NCI-H1092 treated with DMSO at 0.1 percent for 48 hours (cell line): Measurements from ENCODE around the gene PFKM.

Source experiments
- DNase-seq: peaks from one replicate; lab custom pipeline; 2025; lab: John Stamatoyannopoulos, UW

Gene PFKM

GRCh38 chr12:48157018-48157888 is 38.1 kb downstream of the PFKM start, which contains the start of gene ASB8:
Gene ASB8, minus strand, starts transcription at chr12:48157515. Its CDS starts 4,019 bp downstream, at chr12:48153496.
- DNase-seq: peak; percentile 100

DNA sequence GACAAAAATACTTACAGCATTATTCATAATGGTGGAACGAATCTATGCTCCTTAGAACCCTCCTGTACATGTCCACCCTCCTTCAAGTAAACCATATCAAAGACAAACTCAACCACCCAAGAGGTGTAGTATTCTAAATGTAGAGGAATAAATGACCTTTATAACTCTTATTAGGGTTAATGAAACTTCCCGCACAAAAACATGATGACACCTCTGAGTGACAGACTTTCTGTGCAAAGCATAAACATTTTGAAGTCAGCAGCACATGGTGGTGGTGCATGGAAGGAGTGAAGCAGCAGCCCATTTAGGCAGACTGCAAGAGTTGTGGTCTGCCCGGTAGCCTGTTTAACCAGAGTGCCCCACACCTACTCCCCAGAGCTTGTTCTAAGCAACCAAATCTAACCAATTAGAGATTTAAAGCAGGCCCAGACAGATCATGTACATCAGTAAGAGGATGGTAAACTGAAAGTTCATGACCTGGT is 38.8 kb downstream of the PFKM start:
- DNase-seq: no peak

GRCh38 chr12:48160046-48160445 is 40.9 kb downstream of the PFKM start:
- DNase-seq: no peak

DNA sequence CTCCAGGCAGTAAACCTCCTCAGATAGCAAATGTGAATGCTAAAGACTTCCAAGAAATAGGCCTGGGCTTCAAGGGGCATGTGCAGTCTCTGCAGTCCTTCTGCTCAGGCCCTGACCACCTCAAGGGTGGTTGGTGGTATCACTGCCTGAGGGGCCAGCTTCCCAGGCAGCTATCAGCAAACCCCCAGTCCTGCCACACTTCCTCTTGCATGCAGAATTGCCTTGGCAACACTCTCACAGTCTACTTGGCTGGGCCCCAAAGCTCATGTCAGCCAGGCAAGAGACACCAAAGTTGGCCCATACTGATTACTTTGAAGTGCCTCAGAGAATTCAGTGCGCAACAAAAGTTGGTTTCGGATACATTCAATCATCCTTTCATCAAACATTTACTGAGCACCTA is 41.6 kb downstream of the PFKM start:
- DNase-seq: no peak

- no peak for DNase-seq
Measured at GRCh38 chr12:48163150-48163747, 44.1 kb downstream of the PFKM start.

DNA sequence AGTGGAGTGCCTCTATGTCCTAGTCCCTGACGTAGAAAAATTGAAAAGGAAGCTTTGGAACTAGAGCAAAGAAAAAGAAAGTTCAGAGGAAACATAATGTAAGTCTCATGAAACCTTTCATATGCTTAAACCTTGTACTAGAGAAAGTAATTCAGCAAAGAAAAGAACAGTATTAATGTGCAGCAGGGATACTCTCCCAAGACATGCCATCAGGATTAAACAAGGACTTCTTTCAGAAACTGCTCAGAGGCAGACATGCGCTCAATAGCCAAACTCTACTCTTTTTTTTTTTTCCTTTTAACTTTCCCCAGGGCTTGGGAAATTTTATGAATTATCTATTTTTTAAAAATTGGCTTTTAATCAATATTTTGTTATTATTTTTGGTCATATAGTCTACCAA is 45.3 kb downstream of the PFKM start:
- no peak for DNase-seq

- peak; percentile 77 for DNase-seq
Measured at GRCh38 chr12:48165089-48165981, 46.2 kb downstream of the PFKM start.

GRCh38 chr12:48169011-48169410 is 49.8 kb downstream of the PFKM start:
- no peak for DNase-seq

- DNase-seq: no peak
Measured at GRCh38 chr12:48175613-48176416, 56.7 kb downstream of the PFKM start.

- no peak for DNase-seq
Measured at GRCh38 chr12:48176417-48176751, 57.2 kb downstream of the PFKM start.

- DNase-seq: no peak
Measured at GRCh38 chr12:48177982-48178381, 58.8 kb downstream of the PFKM start.

- no peak for DNase-seq
Measured at GRCh38 chr12:48179466-48179865, 60.3 kb downstream of the PFKM start.

GRCh38 chr12:48180424-48180823 is 61.3 kb downstream of the PFKM start:
- no peak for DNase-seq

DNA sequence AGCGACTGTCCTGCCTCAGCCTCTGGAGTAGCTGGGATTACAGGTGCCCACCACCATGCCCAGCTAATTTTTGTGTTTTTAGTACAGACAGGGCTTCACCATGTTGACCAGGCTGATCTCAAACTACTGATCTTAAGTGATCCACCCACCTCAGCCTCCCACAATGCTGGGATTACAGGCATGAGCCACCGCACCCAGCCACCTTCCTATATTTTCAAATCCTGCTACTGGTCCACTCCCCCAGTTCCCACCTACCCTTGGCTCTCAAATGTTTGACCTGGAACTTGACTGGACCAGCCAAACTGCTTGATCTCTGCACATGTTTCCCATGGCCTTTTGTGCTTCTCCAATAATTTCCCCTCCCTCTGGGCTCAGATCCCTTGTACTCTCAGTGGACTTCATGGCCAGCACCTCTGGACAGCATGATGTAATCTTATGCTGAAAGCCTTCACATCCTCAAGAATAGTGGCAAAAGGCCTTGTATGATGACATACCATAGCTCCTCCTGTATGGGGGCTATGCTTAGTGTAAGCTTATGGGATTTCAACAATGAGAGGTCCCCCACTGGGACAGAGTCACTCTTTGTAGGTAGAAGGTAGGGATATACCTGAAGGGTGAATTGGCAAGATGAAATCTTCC is 61.8 kb downstream of the PFKM start:
- DNase-seq: no peak

DNA sequence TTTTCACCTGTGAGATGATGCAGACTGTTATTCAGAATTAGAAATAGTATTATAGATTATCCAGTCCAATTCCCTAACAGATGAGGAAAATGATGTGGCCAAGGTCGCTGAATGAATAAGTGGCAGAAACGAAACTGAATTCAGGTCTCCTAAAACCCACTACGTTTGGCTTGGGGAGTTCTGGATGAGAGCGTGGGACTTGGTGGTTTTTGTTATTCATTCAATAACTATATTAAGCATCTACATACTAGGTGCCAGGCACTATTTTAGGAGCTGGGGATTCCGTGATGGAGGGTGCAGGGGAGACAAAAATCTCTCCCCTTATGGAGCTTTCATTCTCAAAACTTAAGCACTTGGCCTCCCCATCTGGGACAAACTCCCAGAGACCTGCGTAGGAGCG is 63.5 kb downstream of the PFKM start:
- no peak for DNase-seq

DNA sequence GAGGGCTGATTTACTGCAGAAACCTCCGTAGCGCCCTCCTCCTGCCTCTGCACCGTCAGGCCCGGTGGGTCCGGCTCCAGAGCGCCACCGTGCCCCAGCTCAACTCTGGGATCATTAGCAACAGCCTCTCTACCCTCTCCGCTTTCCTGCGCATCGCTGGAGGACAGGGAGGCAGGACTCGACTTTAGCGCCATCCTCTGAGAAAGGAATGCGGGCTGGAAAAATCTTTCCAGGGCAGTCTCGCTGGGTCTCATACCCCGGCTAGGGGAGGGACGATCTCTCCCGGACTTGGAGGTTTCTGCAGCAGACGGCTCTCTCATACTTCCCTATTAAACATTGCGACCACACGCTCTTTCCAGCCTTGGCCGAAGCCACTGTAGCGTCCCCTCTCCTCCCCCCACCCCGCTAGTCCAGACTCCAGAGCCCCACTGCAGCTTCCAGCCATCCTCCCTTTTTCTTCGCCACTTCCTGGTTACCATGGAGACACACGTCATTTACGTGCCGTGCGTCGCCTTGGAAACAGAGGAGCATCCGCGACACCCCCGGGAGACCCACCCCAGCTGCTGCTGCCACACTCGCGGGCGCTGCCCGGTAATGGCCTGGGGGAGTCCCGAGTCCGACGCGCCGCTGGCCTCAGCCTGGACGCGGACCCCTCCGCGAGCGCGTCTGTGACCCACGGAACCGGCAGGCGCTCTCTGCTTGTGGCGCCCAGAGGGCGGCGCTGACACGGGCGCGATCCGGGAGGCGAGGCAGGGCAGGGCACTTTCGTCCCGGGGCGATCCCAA is 64.1 kb downstream of the PFKM start, which contains the start of gene CCDC184:
TSS of gene CCDC184 (plus strand) at position 554 of the 785 bp plus-strand sequence. CDS start 479 bp downstream, outside the sequence.
- peak; percentile 88 for DNase-seq

DNA sequence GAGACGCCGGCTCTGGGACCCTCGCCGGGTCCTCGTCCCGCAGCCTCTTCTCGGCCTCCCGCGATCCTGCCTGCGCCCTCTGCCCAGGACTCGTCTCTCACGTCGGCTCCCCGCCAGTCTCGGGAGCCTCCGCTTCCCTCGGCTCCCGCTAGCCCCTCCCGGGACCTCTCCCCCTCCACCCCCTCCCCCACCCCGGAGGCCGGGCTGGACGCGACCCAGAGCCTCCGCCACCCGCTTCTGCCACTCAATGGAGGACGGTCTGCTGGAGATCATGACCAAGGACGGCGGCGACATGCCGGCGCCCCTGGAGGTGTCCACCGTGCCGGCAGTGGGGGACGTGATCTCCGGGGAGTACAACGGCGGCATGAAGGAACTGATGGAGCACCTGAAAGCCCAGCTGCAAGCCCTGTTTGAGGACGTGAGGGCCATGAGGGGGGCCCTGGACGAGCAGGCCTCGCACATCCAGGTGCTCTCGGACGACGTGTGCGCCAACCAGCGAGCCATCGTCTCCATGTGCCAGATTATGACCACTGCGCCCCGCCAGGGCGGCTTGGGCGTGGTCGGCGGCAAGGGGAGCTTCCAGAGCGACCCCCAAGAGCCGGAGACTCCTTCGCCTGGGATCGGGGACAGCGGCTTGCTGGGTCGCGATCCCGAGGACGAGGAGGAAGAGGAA is 64.8 kb downstream of the PFKM start:
- DNase-seq: no peak

- DNase-seq: no peak
Measured at GRCh38 chr12:48184549-48184922, 65.4 kb downstream of the PFKM start.

DNA sequence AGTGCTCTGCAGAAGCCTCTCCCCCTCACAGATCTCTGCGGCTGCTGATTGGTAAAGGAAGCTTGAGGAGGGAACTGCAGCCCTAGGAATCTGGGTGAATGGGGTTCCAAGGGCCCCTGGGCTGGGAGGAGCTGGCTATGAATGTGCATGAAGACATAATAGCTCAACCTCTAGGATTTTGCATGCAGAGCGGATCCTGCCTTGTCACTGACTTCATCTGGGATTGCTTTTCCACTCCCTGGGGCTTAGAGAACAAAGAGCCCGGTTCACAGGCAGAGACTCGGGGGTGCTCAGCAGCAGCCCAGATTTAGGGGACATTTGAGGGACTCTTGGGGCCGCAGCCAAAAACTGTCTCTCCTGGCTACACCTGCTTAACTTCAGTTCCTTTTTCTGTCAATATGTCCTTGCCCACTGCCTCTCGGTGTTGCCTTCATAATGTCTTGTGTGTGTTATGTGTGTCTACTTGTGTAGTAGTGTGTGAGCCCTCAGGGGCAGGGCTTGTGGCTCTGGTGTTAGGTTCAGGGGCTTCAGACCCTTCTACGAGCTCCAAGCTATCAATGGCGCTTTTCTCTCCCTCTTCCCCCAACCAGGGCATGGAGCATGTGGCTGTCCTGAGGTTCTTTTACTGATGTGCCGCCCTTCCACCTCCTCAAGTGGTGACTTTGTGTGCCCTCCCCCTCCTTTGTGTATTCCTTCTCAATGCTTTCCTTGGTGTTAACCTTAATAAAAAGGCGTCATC is 66.2 kb downstream of the PFKM start:
- no peak for DNase-seq
